GM21723 (cell line): ENCODE results near the gene GALNT10.

ENCODE experiments used
- ATAC-seq: cut with Tn5 transposase; IDR thresholded peaks from one replicate; pipeline ENCODE4 v1.9.1; 2021; ENCODE audit warnings: mild to moderate bottlenecking, moderate library complexity; ENCODE audit not compliant: unreplicated experiment

GALNT10 gene

GRCh38 chr5:154179846-154180710 is 10.5 kb upstream of the GALNT10 start:
- peak; percentile 93 for ATAC-seq

- no peak for ATAC-seq
Measured at GRCh38 chr5:154181161-154181560, 9.4 kb upstream of the GALNT10 start.

GRCh38 chr5:154189256-154189818 is 1.2 kb upstream of the GALNT10 start:
- ATAC-seq: peak; percentile 14

- peak; percentile 78 for ATAC-seq
Measured at GRCh38 chr5:154189819-154190594, 526 bp upstream of the GALNT10 start.

GRCh38 chr5:154191467-154192261 is 1.1 kb downstream of the GALNT10 start:
- ATAC-seq: no peak

- ATAC-seq: no peak
Measured at GRCh38 chr5:154193283-154193682, 2.8 kb downstream of the GALNT10 start.

- ATAC-seq: no peak
Measured at GRCh38 chr5:154193701-154194121, 3.2 kb downstream of the GALNT10 start.

GRCh38 chr5:154194345-154195329 is 4.1 kb downstream of the GALNT10 start:
- ATAC-seq: no peak

GRCh38 chr5:154196281-154196680 is 5.7 kb downstream of the GALNT10 start:
- no peak for ATAC-seq

GRCh38 chr5:154196955-154197652 is 6.6 kb downstream of the GALNT10 start:
- no peak for ATAC-seq

- no peak for ATAC-seq
Measured at GRCh38 chr5:154197801-154198491, 7.4 kb downstream of the GALNT10 start.

GRCh38 chr5:154198611-154199230 is 8.2 kb downstream of the GALNT10 start:
- ATAC-seq: no peak

- ATAC-seq: no peak
Measured at GRCh38 chr5:154199263-154199662, 8.7 kb downstream of the GALNT10 start.

- ATAC-seq: no peak
Measured at GRCh38 chr5:154199671-154200220, 9.2 kb downstream of the GALNT10 start.

GRCh38 chr5:154200221-154200620 is 9.7 kb downstream of the GALNT10 start:
- no peak for ATAC-seq

- no peak for ATAC-seq
Measured at GRCh38 chr5:154201108-154201769, 10.7 kb downstream of the GALNT10 start.
